Transverse colon (tissue), 4 donors: ENCODE measurements around the gene FAM89A. TPM values are rescaled to one million over a fixed set of nuclear protein-coding genes. Genes with fewer than 3 reads are reported as not detected.

Experiments used
- DNase-seq: peaks from one replicate; pipeline ENCODE4 v3.0.0-alpha.2; 2019
- H3K27ac ChIP-seq, 4 donors: fragments of 200-600 bp; sonication (generic); 2 replicates each; pipeline ENCODE4 v1.5.1; 2016 to 2018; ENCODE audit warnings: inconsistent platforms in 4 of 4
- H3K27me3 ChIP-seq: fragments of 200-600 bp; sonication (generic); 2 replicates; pipeline ENCODE4 v1.5.1; 2017; ENCODE audit warnings: inconsistent platforms
- H3K36me3 ChIP-seq, 4 donors: fragments of 200-600 bp; sonication (generic); 2 replicates each; pipeline ENCODE4 v1.5.1; 2017 to 2019; ENCODE audit warnings: inconsistent platforms in 4 of 4
- H3K4me1 ChIP-seq, 4 donors: fragments of 200-600 bp; sonication (generic); 2 replicates each; pipeline ENCODE4 v1.5.1; 2017 to 2020; ENCODE audit warnings: inconsistent platforms in 4 of 4
- H3K4me3 ChIP-seq, 4 donors: fragments of 200-600 bp; sonication (generic); 1 replicate in 1 of 4; 2 replicates in 3 of 4; pipeline versions ENCODE4 v1.5.1 to v1.6.1; 2017 to 2019; ENCODE audit warnings: inconsistent platforms in 4 of 4
- H3K9me3 ChIP-seq, 2 donors: fragments of 200-600 bp; sonication (generic); 2 replicates each; pipeline ENCODE4 v1.5.1; 2017 to 2019; ENCODE audit warnings: inconsistent platforms in 2 of 2
- CTCF ChIP-seq, 5 experiments: fragments of 200-600 bp in 3 of 5; fragments of 450-650 bp in 2 of 5; sonication (generic) in 3 of 5; IDR thresholded peaks; 1 replicate in 2 of 5; 2 replicates in 3 of 5; pipeline ENCODE4 v1.5.1; 2016 to 2017; ENCODE audit warnings: antibody characterized with exemption in 5 of 5, inconsistent platforms in 3 of 5, mild to moderate bottlenecking in 2 of 5, moderate library complexity in 1 of 5
- EP300 ChIP-seq: sonication (generic); formaldehyde crosslinking; IDR thresholded peaks from one replicate; pipeline ENCODE4 v1.6.1; 2017; ENCODE audit warnings: antibody characterized with exemption, low read depth
- POLR2A ChIP-seq: fragments of 450-650 bp; IDR thresholded peaks from one replicate; pipeline ENCODE4 v1.6.1; 2016; ENCODE audit warnings: antibody characterized with exemption, mild to moderate bottlenecking, moderate library complexity
- POLR2AphosphoS5 ChIP-seq, 3 donors: sonication (generic); formaldehyde crosslinking; IDR thresholded peaks; one replicate each; pipeline ENCODE4 v1.6.1; 2016; ENCODE audit warnings: antibody characterized with exemption in 3 of 3
- WGBS, 2 donors: methylation state at CpG; one replicate each; pipeline ENCODE4 v1.1.5; 2018; ENCODE audit warnings: low coverage in 1 of 2; 5-methylcytosine and 5-hydroxymethylcytosine counted together
- in situ Hi-C, 4 donors: fragments of 200-750 bp; cut with MboI; loops; one replicate each; pipeline versions ENCODE4 v1.15.0 to v1.15.1; 2017; ENCODE audit warnings: low sequenced_read_pairs in 3 of 4, low pct_ligation_motif_present in 1 of 4, low pct_unique_long_range_greater_than_20kb in 1 of 4
- intact Hi-C: fragments of 100-400 bp; cut with DNase I; formaldehyde crosslinking; loops from one replicate; pipeline ENCODE4 v1.15.1; 2023; ENCODE audit warnings: low total_unique reads
- total RNA-seq, 4 donors: library from RNA; depleted of rRNA; stranded (reverse); fragments of >200 nt; gene quantifications; one replicate each; pipeline ENCODE4 v1.1.0, GENCODE V29; 2016

FAM89A gene
- total RNA-seq, 4 donors from 2014 or later, result 3.3 to 10.7 (median 7.8) TPM

- Histone ChIP-seq H3K4me3 (no peak overlapping the region), H3K27ac (peak overlapping the region in 3 of 4 donors; percentile 7 to 15 (median 14)), H3K4me1 (peaks cover 0 to 21% (median 16%) of the 10 kb centered on the region in 4 donors), H3K36me3 (peaks cover 0 to 5% (median 0%) of the 10 kb centered on the region in 4 donors), H3K9me3 (no peaks in the 10 kb centered on the region), H3K27me3 (no peaks in the 10 kb centered on the region)
- 67 to 81% methylated on average over 1 of the region's 1 CpG for WGBS, 2 donors
- intact Hi-C loops (loop anchor here (5.0 kb wide), 1 partner anchor 899 kb away; no protein-coding TSS in a partner anchor), in situ Hi-C loops (no loop called here)
- DNase-seq, result peak; percentile 31
- no peak for TF ChIP-seq CTCF (IDR thresholded peaks at IDR 0.05)
- no peak for TF ChIP-seq POLR2AphosphoS5 (IDR thresholded peaks at IDR 0.05)
- TF ChIP-seq EP300, result no peak
- TF ChIP-seq POLR2A, result no peak
These were observed 67.2 kb downstream of the FAM89A start for GRCh38 chr1:230972855-230973271.

GRCh38 chr1:230971771-230972170, 68.3 kb downstream of the FAM89A start:
- intact Hi-C loops (loop anchor here (5.0 kb wide), 1 partner anchor 901 kb away; no protein-coding TSS in a partner anchor), in situ Hi-C loops (no loop called here)
- H3K27me3 ChIP-seq, result no peaks in the 10 kb centered on the region
- H3K4me1 ChIP-seq, result peaks cover 0 to 15% (median 11%) of the 10 kb centered on the region in 4 donors
- no peak overlapping the region for H3K27ac ChIP-seq
- no peak for TF ChIP-seq POLR2A
- no peak for TF ChIP-seq EP300
- TF ChIP-seq CTCF (IDR thresholded peaks at IDR 0.05), result no peak
- TF ChIP-seq POLR2AphosphoS5 (IDR thresholded peaks at IDR 0.05), result no peak
- H3K9me3 ChIP-seq, result no peaks in the 10 kb centered on the region
- H3K36me3 ChIP-seq, result peaks cover 0 to 5% (median 0%) of the 10 kb centered on the region in 4 donors
- H3K4me3 ChIP-seq, result no peak overlapping the region
- DNase-seq, result no peak

GRCh38 chr1:230970432-230970831, 69.6 kb downstream of the FAM89A start:
- in situ Hi-C loops, result no loop called here
- Histone ChIP-seq H3K27me3 (no peaks in the 10 kb centered on the region), H3K4me1 (peaks cover 0 to 13% (median 11%) of the 10 kb centered on the region in 4 donors)

More at GRCh38 chr1:230970432-230970831, 69.6 kb downstream of the FAM89A start:
- intact Hi-C loops, result loop anchor here (5.0 kb wide), 1 partner anchor 902 kb away; no protein-coding TSS in a partner anchor
- H3K27ac ChIP-seq, result no peak overlapping the region
- no peak for TF ChIP-seq POLR2A
- no peak for TF ChIP-seq POLR2AphosphoS5 (IDR thresholded peaks at IDR 0.05)
- no peak for TF ChIP-seq EP300
- no peak for TF ChIP-seq CTCF (IDR thresholded peaks at IDR 0.05)
- H3K9me3 ChIP-seq, result no peaks in the 10 kb centered on the region
- no peak overlapping the region for H3K4me3 ChIP-seq
- H3K36me3 ChIP-seq, result no peaks in the 10 kb centered on the region
- no peak for DNase-seq
- 82 to 95% methylated on average over 3 to 5 of the region's 5 CpGs for WGBS, 2 donors

Other genes with a start within 250 kb of the FAM89A start
- 10 to 100 TPM; 10.8 to 26.7 (median 18.2) TPM for gene C1orf198, start 171.7 kb downstream of the FAM89A start, total RNA-seq
- 100 to 1,000 TPM in 2 of 4 donors, 10 to 100 TPM in 2; 44.8 to 178 (median 117) TPM for gene TTC13, start 61.4 kb downstream of the FAM89A start, total RNA-seq
- gene ARV1, start 61.2 kb downstream of the FAM89A start, total RNA-seq, result 10 to 100 TPM in 2 of 4 donors, 1 to 10 TPM in 2; 7.1 to 37.3 (median 18.4) TPM
- gene TRIM67, start 121.8 kb upstream of the FAM89A start, total RNA-seq, result under 1 TPM in 2 of 4 donors, not detected in 2; under 0.01 to 0.16 TPM
- 100 to 1,000 TPM in 1 of 4 donors, 10 to 100 TPM in 3; 19.5 to 123 (median 36.8) TPM for gene GNPAT, start 201.0 kb upstream of the FAM89A start, total RNA-seq